GM12878 (cell line): ENCODE measurements around the gene TNP1.

Source experiments
- CBFB ChIP-seq: IDR thresholded peaks from 2 replicates; pipeline ENCODE4 v1.6.1; 2016; ENCODE audit warnings: antibody characterized with exemption, low read depth
- CEBPB ChIP-seq, 2 experiments: fragments of 150-350 bp in 1 of 2; IDR thresholded peaks; 2 replicates each; pipeline ENCODE4 v1.6.1; 2012 to 2014; ENCODE audit warnings: low read depth in 2 of 2, low read length in 2 of 2, borderline replicate concordance in 1 of 2, inconsistent platforms in 1 of 2
- GABPA ChIP-seq: IDR thresholded peaks from 2 replicates; pipeline ENCODE4 v1.6.1; 2014; ENCODE audit warnings: antibody characterized with exemption, low read depth, mild to moderate bottlenecking, inconsistent platforms
- HCFC1 ChIP-seq: fragments of 150-350 bp; IDR thresholded peaks from 2 replicates; pipeline ENCODE4 v1.6.1; 2014; ENCODE audit warnings: low read length
- MAX ChIP-seq: IDR thresholded peaks from 2 replicates; pipeline ENCODE4 v1.6.1; 2012; ENCODE audit warnings: low read depth, low read length, improper control_type of control experiment
- POLR2A ChIP-seq: IDR thresholded peaks from 2 replicates; pipeline ENCODE4 v1.6.1; 2011; ENCODE audit warnings: low read depth, mild to moderate bottlenecking, low read length
- POLR2AphosphoS5 ChIP-seq: IDR thresholded peaks from 2 replicates; pipeline ENCODE4 v1.6.1; 2011; ENCODE audit warnings: mild to moderate bottlenecking, low read length, inconsistent platforms
- RBBP5 ChIP-seq: fragments of 200-600 bp; sonication (generic); conservative IDR thresholded peaks from 2 replicates; pipeline ENCODE4 v1.6.1; 2016
- SIX5 ChIP-seq: IDR thresholded peaks from 2 replicates; pipeline ENCODE4 v1.6.1; 2011; ENCODE audit warnings: mild to moderate bottlenecking, low read depth, low read length, moderate library complexity; ENCODE audit not compliant: severe bottlenecking
- USF2 ChIP-seq: IDR thresholded peaks from 2 replicates; pipeline ENCODE4 v1.6.1; 2011; ENCODE audit warnings: low read depth, low read length, improper control_type of control experiment, borderline replicate concordance
- YBX1 ChIP-seq: fragments of 450-650 bp; IDR thresholded peaks from 2 replicates; pipeline ENCODE4 v1.6.1; 2016; ENCODE audit warnings: antibody characterized with exemption

- no peak for TF ChIP-seq USF2
- TF ChIP-seq CEBPB (IDR thresholded peaks at IDR 0.05; ENCODE audit: borderline replicate concordance in 1 of 2, low read depth in 2 of 2, low read length in 2 of 2), result no peak
- TF ChIP-seq CBFB, result no peak
- TF ChIP-seq HCFC1, result no peak
- no peak for TF ChIP-seq YBX1
- TF ChIP-seq POLR2A, result no peak
- TF ChIP-seq POLR2AphosphoS5, result no peak
- no peak for TF ChIP-seq RBBP5
- TF ChIP-seq GABPA, result no peak
- TF ChIP-seq SIX5, result no peak
- TF ChIP-seq MAX, result no peak
Observed at GRCh38 chr2:216887138-216887537, 27.3 kb upstream of the TNP1 start.
